ENCODE results near the gene HNF1A. TPM values are rescaled to one million over a fixed set of nuclear protein-coding genes. Genes with fewer than 3 reads are reported as not detected.

The HNF1A gene
- total and polyA plus RNA-seq, 10 of the 15 experiments (the other 5 are each of a cell fraction or from before 2014, with no cell fraction given): 0.10 TPM; not detected in 9

DNA sequence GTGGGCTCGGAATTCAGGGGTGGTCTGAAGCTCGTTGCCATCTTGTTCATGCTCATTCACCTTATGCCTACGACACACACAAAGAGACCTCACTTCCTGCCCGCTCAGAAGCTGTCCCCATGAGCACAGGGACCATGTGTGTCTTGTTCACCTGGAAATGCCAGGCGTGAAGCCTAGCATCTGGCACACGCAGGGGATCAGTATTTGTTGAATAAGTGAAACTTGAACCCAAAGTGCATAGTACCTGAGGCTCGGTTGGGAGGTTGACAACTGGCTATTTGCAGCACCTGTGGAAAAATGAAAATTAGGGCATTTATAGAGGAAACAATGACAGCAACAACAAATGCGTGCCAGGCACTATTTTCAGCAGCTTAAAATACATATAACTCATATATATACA lies 32.5 kb downstream of the HNF1A start:
- POLR2A ChIA-PET: interaction anchor here (0.5 kb wide), 1 partner anchor 345 kb away, joined by 4 read pairs; no protein-coding TSS in a partner anchor
- in situ Hi-C loops (cut with MboI): no loop called here
- no peak for TF ChIP-seq GABPA (IDR thresholded peaks at IDR 0.05; ENCODE audit: low read depth)
- no peak for TF ChIP-seq SIX5 (IDR thresholded peaks at IDR 0.05; ENCODE audit: low read depth, low read length, severe bottlenecking)
- TF ChIP-seq, protein P1, sequence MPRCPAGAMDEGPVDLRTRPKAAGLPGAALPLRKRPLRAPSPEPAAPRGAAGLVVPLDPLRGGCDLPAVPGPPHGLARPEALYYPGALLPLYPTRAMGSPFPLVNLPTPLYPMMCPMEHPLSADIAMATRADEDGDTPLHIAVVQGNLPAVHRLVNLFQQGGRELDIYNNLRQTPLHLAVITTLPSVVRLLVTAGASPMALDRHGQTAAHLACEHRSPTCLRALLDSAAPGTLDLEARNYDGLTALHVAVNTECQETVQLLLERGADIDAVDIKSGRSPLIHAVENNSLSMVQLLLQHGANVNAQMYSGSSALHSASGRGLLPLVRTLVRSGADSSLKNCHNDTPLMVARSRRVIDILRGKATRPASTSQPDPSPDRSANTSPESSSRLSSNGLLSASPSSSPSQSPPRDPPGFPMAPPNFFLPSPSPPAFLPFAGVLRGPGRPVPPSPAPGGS (IDR thresholded peaks at IDR 0.05; ENCODE audit: borderline replicate concordance, insufficient read depth, low read depth, low read length, poor library complexity, severe bottlenecking): no peak
- no peak for TF ChIP-seq NFIC (IDR thresholded peaks at IDR 0.05; ENCODE audit: low read depth, low read length)
- no peak for TF ChIP-seq IRF4 (IDR thresholded peaks at IDR 0.05; ENCODE audit: low read depth, low read length)
- TF ChIP-seq SMAD1 (IDR thresholded peaks at IDR 0.05; ENCODE audit: low read depth, partially characterized antibody): no peak
- no peak for TF ChIP-seq MTA3 (IDR thresholded peaks at IDR 0.05; ENCODE audit: borderline replicate concordance, low read length)
- TF ChIP-seq TCF7 (IDR thresholded peaks at IDR 0.05; ENCODE audit: borderline replicate concordance): no peak
- TF ChIP-seq E4F1 (IDR thresholded peaks at IDR 0.05; ENCODE audit: borderline replicate concordance, partially characterized antibody): no peak
- TF ChIP-seq HSF1 (IDR thresholded peaks at IDR 0.05; ENCODE audit: low read depth, low read length): no peak
- TF ChIP-seq STAT3 (IDR thresholded peaks at IDR 0.05; ENCODE audit: low read depth, low read length): no peak

More for the DNA sequence above, 32.5 kb downstream of the HNF1A start:
- Histone ChIP-seq H3K79me2 (ENCODE audit: control insufficient read depth, insufficient read depth, low read length) (peaks cover 8% of the 10 kb centered on the region), H3K27me3 (replicated peaks in 1 of 2; ENCODE audit: control insufficient read depth in 2 of 2, insufficient read depth in 2 of 2, low read length in 1 of 2) (no peaks in the 10 kb centered on the region), H3K9ac (ENCODE audit: control insufficient read depth, insufficient read depth, low read length) (no peak overlapping the region), H3K4me1 (ENCODE audit: control insufficient read depth, insufficient read depth, low read length) (0 out of 2 replicates have a peak, but pooled peaks cover 4% of the 10 kb centered on the region), H3K4me3 (no peak overlapping the region), H3K27ac (ENCODE audit: control insufficient read depth, insufficient read depth) (no peak overlapping the region), H2AFZ (ENCODE audit: control insufficient read depth, low read depth, low read length) (no peak overlapping the region), H3K4me2 (ENCODE audit: control insufficient read depth, insufficient read depth) (no peak overlapping the region), H3K9me3 (replicated peaks; ENCODE audit: control insufficient read depth, insufficient read depth, low read length) (no peaks in the 10 kb centered on the region), H4K20me1 (ENCODE audit: control insufficient read depth, insufficient read depth) (no peaks in the 10 kb centered on the region), H3K36me3 (ENCODE audit: control insufficient read depth in 2 of 2, insufficient read depth in 2 of 2, low read length in 1 of 2) (peaks cover 4 to 17% of the 10 kb centered on the region in 2 experiments)
- 87% methylated on average over 8 of the region's 8 CpGs for WGBS (ENCODE audit: insufficient coverage, insufficient replicate concordance, low lambda C conversion rate, missing lambda C conversion rate)
- ChIA-PET SMC1A (ENCODE audit: uncharacterized antibody, unreplicated experiment) (interaction anchor here (0.6 to 1.4 kb wide), 2 partner anchors 18 to 40 kb away, joined by 3 to 4 read pairs; no protein-coding TSS in a partner anchor), CTCF (interaction anchor here (1.0 kb wide), 1 partner anchor 49 kb away, joined by 3 read pairs; no protein-coding TSS in a partner anchor), RAD21 (ENCODE audit: unreplicated experiment) (interaction anchor here (0.9 kb wide), 1 partner anchor 39 kb away, joined by 3 read pairs; no protein-coding TSS in a partner anchor)
- no peak for DNase-seq (ENCODE audit: low read depth, low spot score)
- BruUV-seq (replicated peaks): no TSS peak
- no peak for FAIRE-seq
- ATAC-seq: no peak
- intact Hi-C loops (cut with micrococcal nuclease; ENCODE audit: unreplicated experiment): loop anchor here (5.0 kb wide), 1 partner anchor 429 kb away; the partner anchor contains the start of gene POP5

Data from GM12878 (cell line).